HCT116 (cell line): ENCODE data around the gene KLHL22. TPM values are rescaled to one million over a fixed set of nuclear protein-coding genes. Genes with fewer than 3 reads are reported as not detected.

Source experiments
- ATAC-seq: fragments of 200-7000 bp; cut with Tn5 transposase; 2 replicates; pipeline ENCODE4 v1.9.1; 2020; ENCODE audit warnings: mild to moderate bottlenecking, moderate library complexity
- BruUV-seq: library from RNA; stranded (reverse); fragments of 400-500 nt; replicated peaks from 2 replicates; lab custom pipeline; 2021; lab: Mats Ljungman, UMichigan
- CTCF ChIA-PET: fragments of 300-600 bp; sonication (Branson Sonifier 250); formaldehyde crosslinking; loops from one replicate; lab custom pipeline; 2021; ENCODE audit warnings: antibody characterized with exemption; lab: Charles Lee
- POLR2A ChIA-PET: fragments of 300-600, 350-600 bp; sonication (Branson Sonifier 250); formaldehyde crosslinking; loops from one replicate; lab custom pipeline; 2021; ENCODE audit warnings: antibody characterized with exemption; lab: Charles Lee
- RAD21 ChIA-PET, 2 experiments: fragments of 300-600 bp; sonication (Branson Sonifier 250); formaldehyde crosslinking; loops; one replicate each; lab custom pipeline; 2023; ENCODE audit warnings: low total read pairs in 2 of 2; ENCODE audit not compliant: uncharacterized antibody in 2 of 2, unreplicated experiment in 2 of 2, low non-redundant PET in 1 of 2; lab: Charles Lee
- DNase-seq: peaks from one replicate; pipeline ENCODE4 v3.0.0-alpha.2; 2010; ENCODE audit warnings: low read depth, low spot score
- H2AFZ ChIP-seq: fragments of 200-600 bp; shearing (Covaris generic), sonication (generic); 2 replicates; pipeline ENCODE4 v1.6.1; 2017; ENCODE audit warnings: low read depth, mixed run types, mixed read lengths, antibody characterized with exemption, low read length; ENCODE audit not compliant: poor library complexity, severe bottlenecking
- H3K27ac ChIP-seq: 2 replicates; pipeline ENCODE4 v1.5.1; 2012; ENCODE audit warnings: low read depth, low read length
- H3K27me3 ChIP-seq: fragments of 200-600 bp; sonication (generic); 2 replicates; pipeline ENCODE4 v1.6.1; 2016; ENCODE audit warnings: mixed run types, low read length, mixed read lengths; ENCODE audit not compliant: insufficient read depth
- H3K36me3 ChIP-seq, 2 experiments: fragments of 200-500 bp in 1 of 2; fragments of 200-600 bp in 1 of 2; sonication (Bioruptor generic) in 1 of 2; sonication (generic) in 1 of 2; 2 replicates each; pipeline versions ENCODE4 v1.5.1 to v1.6.1; 2014 to 2016; ENCODE audit warnings: low read length in 2 of 2, inconsistent platforms in 1 of 2, mixed read lengths in 1 of 2, mixed run types in 1 of 2; ENCODE audit not compliant: insufficient read depth in 2 of 2, control insufficient read depth in 1 of 2
- H3K4me1 ChIP-seq, 2 experiments: fragments of 200-600 bp in 1 of 2; sonication (generic) in 1 of 2; 2 replicates each; pipeline versions ENCODE4 v1.5.1 to v1.6.1; 2012 to 2017; ENCODE audit warnings: low read length in 2 of 2, inconsistent platforms in 1 of 2, mild to moderate bottlenecking in 1 of 2, mixed read lengths in 1 of 2, mixed run types in 1 of 2, moderate library complexity in 1 of 2; ENCODE audit not compliant: insufficient read depth in 2 of 2, control insufficient read depth in 1 of 2
- H3K4me2 ChIP-seq: fragments of 200-600 bp; sonication (generic); 2 replicates; pipeline ENCODE4 v1.6.1; 2017; ENCODE audit warnings: mixed run types, low read length, mixed read lengths
- H3K4me3 ChIP-seq, 2 experiments: fragments of 200-600 bp in 1 of 2; sonication (generic) in 1 of 2; replicated peaks in 1 of 2; 2 replicates each; pipeline ENCODE4 v1.5.1; 2011 to 2016; ENCODE audit warnings: low read length in 2 of 2, control low read depth in 1 of 2, low read depth in 1 of 2, mild to moderate bottlenecking in 1 of 2, mixed read lengths in 1 of 2, mixed run types in 1 of 2
- H3K79me2 ChIP-seq: fragments of 200-600 bp; sonication (generic); 2 replicates; pipeline ENCODE4 v1.6.1; 2017; ENCODE audit warnings: mild to moderate bottlenecking, mixed run types, low read length, moderate library complexity, mixed read lengths; ENCODE audit not compliant: insufficient read depth
- H3K9ac ChIP-seq: fragments of 200-600 bp; sonication (generic); 2 replicates; pipeline ENCODE4 v1.6.1; 2016; ENCODE audit warnings: low read length, mixed read lengths
- H3K9me2 ChIP-seq: fragments of 200-600 bp; sonication (generic), shearing (Covaris generic); 2 replicates; pipeline ENCODE4 v1.6.1; 2017; ENCODE audit warnings: mixed run types, mild to moderate bottlenecking, moderate library complexity; ENCODE audit not compliant: insufficient read depth
- H3K9me3 ChIP-seq, 2 experiments: fragments of 200-500 bp in 1 of 2; fragments of 200-600 bp in 1 of 2; sonication (Bioruptor generic) in 1 of 2; sonication (generic) in 1 of 2; 2 replicates each; pipeline ENCODE4 v1.6.1; 2014 to 2017; ENCODE audit warnings: low read length in 2 of 2, mixed read lengths in 2 of 2, inconsistent platforms in 1 of 2, low read depth in 1 of 2, mild to moderate bottlenecking in 1 of 2, mixed run types in 1 of 2, moderate library complexity in 1 of 2; ENCODE audit not compliant: control insufficient read depth in 1 of 2, insufficient read depth in 1 of 2
- H4K20me1 ChIP-seq: fragments of 200-600 bp; sonication (generic), shearing (Covaris generic); 2 replicates; pipeline ENCODE4 v1.6.1; 2017; ENCODE audit warnings: mixed run types, mild to moderate bottlenecking, moderate library complexity; ENCODE audit not compliant: insufficient read depth
- CEBPB ChIP-seq: IDR thresholded peaks from 2 replicates; pipeline ENCODE4 v1.6.1; 2012; ENCODE audit warnings: low read depth
- CTCF ChIP-seq, 3 experiments: fragments of 200-600 bp in 1 of 3; sonication (generic) in 1 of 3; IDR thresholded peaks in 2 of 3; conservative IDR thresholded peaks in 1 of 3; 2 replicates each; pipeline ENCODE4 v1.5.1; 2012 to 2017; ENCODE audit warnings: low read depth in 2 of 3, low read length in 2 of 3, antibody characterized with exemption in 1 of 3, borderline replicate concordance in 1 of 3, control low read depth in 1 of 3, mild to moderate bottlenecking in 1 of 3, mixed read lengths in 1 of 3, mixed run types in 1 of 3, moderate library complexity in 1 of 3; ENCODE audit not compliant: insufficient read depth in 1 of 3
- EGR1 ChIP-seq: IDR thresholded peaks from 2 replicates; pipeline ENCODE4 v1.6.1; 2012; ENCODE audit warnings: low read depth
- ELF1 ChIP-seq: IDR thresholded peaks from 2 replicates; pipeline ENCODE4 v1.6.1; 2012; ENCODE audit warnings: low read depth, borderline replicate concordance
- EZH2 ChIP-seq: fragments of 200-600 bp; sonication (generic); IDR thresholded peaks from 2 replicates; pipeline ENCODE4 v1.6.1; 2017; ENCODE audit warnings: antibody characterized with exemption, mixed run types
- FOSL1 ChIP-seq: IDR thresholded peaks from 2 replicates; pipeline ENCODE4 v1.6.1; 2012; ENCODE audit warnings: low read depth
- JUND ChIP-seq: IDR thresholded peaks from 2 replicates; pipeline ENCODE4 v1.6.1; 2012
- POLR2A ChIP-seq: IDR thresholded peaks from 2 replicates; pipeline ENCODE4 v1.7.0; 2011; ENCODE audit warnings: borderline replicate concordance; ENCODE audit not compliant: insufficient read depth, insufficient read length; ENCODE audit errors: extremely low read depth
- REST ChIP-seq: IDR thresholded peaks from 2 replicates; pipeline ENCODE4 v1.6.1; 2012; ENCODE audit warnings: low read depth
- SP1 ChIP-seq: IDR thresholded peaks from 2 replicates; pipeline ENCODE4 v1.6.1; 2012; ENCODE audit warnings: low read depth
- ZNF274 ChIP-seq: fragments of 200-500 bp; sonication (Bioruptor generic); IDR thresholded peaks from 2 replicates; pipeline ENCODE4 v1.6.1; 2014; ENCODE audit warnings: mild to moderate bottlenecking, low read depth, low read length, inconsistent platforms
- intact Hi-C: fragments of 100-400 bp; cut with micrococcal nuclease; formaldehyde crosslinking; loops from 2 replicates; pipeline ENCODE4 v1.10.0; 2022
- total RNA-seq: library from RNA; stranded (reverse); gene quantifications from one replicate; pipeline ENCODE4 v1.2.1, GENCODE V29; 2021; ENCODE audit not compliant: unreplicated experiment

Gene KLHL22
- total RNA-seq, 1 experiment from 2014 or later, result 16.4 TPM

- no peak overlapping the region for H2AFZ ChIP-seq
- CTCF ChIA-PET, result no interaction called here
- no peaks in the 10 kb centered on the region for H3K36me3 ChIP-seq
- H3K9me2 ChIP-seq, result no peaks in the 10 kb centered on the region
- intact Hi-C loops, result no loop called here
- no peak overlapping the region for H3K4me3 ChIP-seq
- no peak overlapping the region for H3K27ac ChIP-seq
- POLR2A ChIA-PET, result no interaction called here
- H4K20me1 ChIP-seq, result no peaks in the 10 kb centered on the region
- no peaks in the 10 kb centered on the region for H3K9me3 ChIP-seq
- no TSS peak for BruUV-seq
- no peaks in the 10 kb centered on the region for H3K27me3 ChIP-seq
- no peak for TF ChIP-seq SP1
- TF ChIP-seq CEBPB, result no peak
- TF ChIP-seq ELF1, result no peak
- TF ChIP-seq EZH2, result no peak
- no peak for TF ChIP-seq EGR1
- TF ChIP-seq ZNF274, result no peak
- no peak for TF ChIP-seq REST
- TF ChIP-seq JUND, result no peak
- TF ChIP-seq CTCF (IDR thresholded peaks at IDR 0.05 in 2 of 3, conservative IDR thresholded peaks at IDR 0.05 in 1 of 3; ENCODE audit: borderline replicate concordance in 1 of 3, insufficient read depth in 1 of 3, low read depth in 2 of 3, low read length in 2 of 3), result no peak
- no peak for TF ChIP-seq FOSL1
- TF ChIP-seq POLR2A, result no peak
- TF ChIP-seq, all 23 proteins: peak for 0
- Histone ChIP-seq H3K4me2 (no peak overlapping the region), H3K4me1 (peaks cover 6 to 24% of the 10 kb centered on the region in 2 experiments; a peak in 3 of 4 replicates), H3K79me2 (peaks cover 26% of the 10 kb centered on the region), H3K9ac (no peak overlapping the region)
- ATAC-seq (no peak), DNase-seq (no peak)
- RAD21 ChIA-PET, result no interaction called here
Observed at GRCh38 chr22:20491346-20491745, 4.2 kb downstream of the KLHL22 start.
